Epithelial cell of proximal tubule (primary cell): ENCODE results near the gene ADRA2B. TPM values are rescaled to one million over a fixed set of nuclear protein-coding genes. Genes with fewer than 3 reads are reported as not detected.

ENCODE experiments used
- DNase-seq: peaks from one replicate; pipeline ENCODE4 v3.0.0-alpha.2; 2011; ENCODE audit warnings: low read depth
- H3K4me3 ChIP-seq: 2 replicates; pipeline ENCODE4 v1.5.1; 2011; ENCODE audit warnings: low read depth, mild to moderate bottlenecking, low read length
- CTCF ChIP-seq: conservative IDR thresholded peaks from 2 replicates; pipeline ENCODE4 v1.5.1; 2012; ENCODE audit warnings: low read depth, mild to moderate bottlenecking, low read length
- total RNA-seq: library from RNA; depleted of rRNA; stranded (reverse); fragments of >200 nt; gene quantifications from 2 replicates; pipeline ENCODE4 v1.2.3, GENCODE V29; 2015

The ADRA2B gene
- total RNA-seq, 1 donor from 2014 or later, result 0.23 TPM

DNA sequence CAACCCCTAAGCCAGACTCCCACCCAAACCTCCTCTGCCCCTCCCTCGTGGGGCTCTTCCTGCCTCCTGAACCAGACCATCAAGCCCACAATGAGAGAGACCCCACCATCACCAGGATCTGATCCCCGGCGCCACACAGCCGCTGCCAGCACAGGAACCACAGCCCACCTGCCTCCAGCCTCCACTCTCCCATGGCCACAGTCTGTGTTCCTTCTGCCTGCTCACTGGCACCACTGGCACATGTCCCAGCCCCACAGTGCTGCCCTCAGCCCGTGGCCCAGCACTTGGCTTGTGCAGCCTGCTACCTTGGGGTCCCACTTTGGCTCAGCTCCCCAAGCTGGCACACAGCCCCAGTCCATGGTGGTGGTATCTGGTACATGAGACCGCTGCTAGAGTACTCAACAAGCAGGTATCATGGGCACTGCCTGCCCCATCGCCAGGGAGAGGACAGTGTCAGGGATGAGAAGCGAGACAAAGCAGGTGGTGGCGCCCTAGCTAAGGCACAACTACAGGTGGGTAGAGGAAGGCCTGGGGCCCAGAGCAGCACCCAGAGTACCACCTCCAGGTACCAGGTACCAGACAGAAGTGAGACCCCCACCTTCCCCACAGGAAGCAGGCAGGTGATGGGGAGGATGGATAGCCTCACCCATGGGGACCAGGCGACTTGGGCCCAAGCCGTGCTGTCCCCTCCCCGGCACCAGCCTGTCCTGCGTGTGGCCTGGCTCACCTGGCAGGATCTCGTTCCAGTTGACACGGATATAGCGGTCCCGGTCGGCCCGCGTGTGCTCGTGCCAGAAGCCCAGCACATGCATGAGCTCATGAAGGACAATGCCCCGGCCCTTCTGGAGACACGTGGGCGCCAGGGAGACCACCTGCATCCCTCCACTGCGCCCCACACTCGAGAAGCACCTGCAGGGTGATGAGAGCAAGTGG is 15.7 kb upstream of the ADRA2B start:
- TF ChIP-seq CTCF, result no peak
- DNase-seq, result no peak

DNA sequence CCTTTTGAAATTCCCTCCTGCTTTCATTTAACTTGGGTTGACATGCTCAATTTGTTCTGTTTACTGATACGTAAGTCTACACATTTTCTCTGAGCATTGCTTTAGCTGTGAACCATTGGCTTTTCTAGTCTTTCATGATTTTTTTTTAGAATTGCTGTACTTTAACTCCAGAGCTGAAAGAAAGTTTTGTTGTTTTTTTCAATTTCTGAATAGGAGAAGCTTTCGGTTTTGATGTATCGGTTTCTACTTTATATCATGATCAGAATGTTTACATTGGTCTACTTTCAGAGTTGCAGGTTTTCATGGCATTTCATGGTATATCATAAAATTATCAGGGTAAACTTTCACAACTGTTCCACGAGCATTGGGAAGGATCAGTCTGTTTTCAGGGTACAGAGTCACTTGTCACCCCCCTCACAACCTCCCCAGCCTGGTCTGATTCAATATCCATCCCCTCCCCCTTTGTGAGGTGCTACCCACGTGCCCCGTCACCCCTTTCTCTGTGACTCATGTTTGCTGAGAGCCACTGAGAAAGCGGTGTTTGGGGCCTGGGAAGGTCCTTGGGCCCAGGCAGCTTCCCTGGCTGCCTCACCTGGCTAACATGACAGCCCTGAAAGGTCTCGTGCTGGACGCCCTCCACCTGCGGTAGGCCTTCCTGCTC is 14.9 kb upstream of the ADRA2B start:
- H3K4me3 ChIP-seq, result no peak overlapping the region
- DNase-seq, result no peak
- TF ChIP-seq CTCF, result no peak

More for the DNA sequence above, 15.7 kb upstream of the ADRA2B start:
- H3K4me3 ChIP-seq, result no peak overlapping the region

GRCh38 chr2:96130483-96130882 is 14.1 kb upstream of the ADRA2B start:
- H3K4me3 ChIP-seq, result no peak overlapping the region
- DNase-seq, result no peak
- no peak for TF ChIP-seq CTCF

- no peak for DNase-seq
- H3K4me3 ChIP-seq, result no peak overlapping the region
- no peak for TF ChIP-seq CTCF
These were observed 13.3 kb upstream of the ADRA2B start for GRCh38 chr2:96129528-96130120.

DNA sequence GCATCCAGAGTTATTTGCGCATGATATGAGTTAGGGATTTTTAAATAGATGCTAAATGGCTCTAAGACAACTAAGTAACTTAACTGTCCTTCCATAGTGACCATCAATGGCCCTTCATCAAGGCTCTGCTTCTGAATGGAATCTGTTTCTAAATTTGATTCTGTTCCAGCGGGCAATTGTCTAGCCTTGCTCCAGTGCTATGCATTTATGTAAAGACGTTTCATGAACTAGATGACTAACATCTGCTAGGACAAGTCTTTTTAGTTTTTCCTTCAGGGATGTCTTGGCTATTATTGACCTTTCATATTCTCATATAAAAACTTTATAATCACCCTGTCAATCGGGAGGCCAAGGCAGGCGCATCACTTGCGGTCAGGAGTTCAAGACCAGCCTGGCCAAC is 12.1 kb upstream of the ADRA2B start:
- TF ChIP-seq CTCF, result no peak

GRCh38 chr2:96124406-96125265 is 8.3 kb upstream of the ADRA2B start:
- no peak for TF ChIP-seq CTCF
- H3K4me3 ChIP-seq, result no peak overlapping the region
- no peak for DNase-seq

More for the DNA sequence above, 12.1 kb upstream of the ADRA2B start:
- no peak overlapping the region for H3K4me3 ChIP-seq
- no peak for DNase-seq
